ENCODE results near the gene MYO3A.

DNA sequence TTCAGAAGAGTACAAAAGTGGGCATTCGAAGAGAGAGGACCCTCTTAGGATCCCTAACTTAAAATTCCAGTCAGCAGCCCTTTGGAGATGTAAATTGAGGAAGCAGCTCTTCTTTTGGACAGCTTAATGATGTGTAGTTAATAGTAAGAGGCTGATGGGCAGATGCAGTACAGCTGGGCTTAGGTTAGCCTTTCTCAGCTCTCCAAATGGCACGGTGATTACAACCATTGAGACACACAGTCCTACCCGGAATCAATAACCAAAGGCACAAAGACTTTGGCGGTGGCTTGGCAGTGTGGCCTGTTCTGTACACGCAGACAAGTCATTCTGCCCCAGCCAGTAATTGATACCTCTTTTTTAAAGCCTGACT lies 309.3 kb downstream of the MYO3A start:
- TF ChIP-seq, protein P1, sequence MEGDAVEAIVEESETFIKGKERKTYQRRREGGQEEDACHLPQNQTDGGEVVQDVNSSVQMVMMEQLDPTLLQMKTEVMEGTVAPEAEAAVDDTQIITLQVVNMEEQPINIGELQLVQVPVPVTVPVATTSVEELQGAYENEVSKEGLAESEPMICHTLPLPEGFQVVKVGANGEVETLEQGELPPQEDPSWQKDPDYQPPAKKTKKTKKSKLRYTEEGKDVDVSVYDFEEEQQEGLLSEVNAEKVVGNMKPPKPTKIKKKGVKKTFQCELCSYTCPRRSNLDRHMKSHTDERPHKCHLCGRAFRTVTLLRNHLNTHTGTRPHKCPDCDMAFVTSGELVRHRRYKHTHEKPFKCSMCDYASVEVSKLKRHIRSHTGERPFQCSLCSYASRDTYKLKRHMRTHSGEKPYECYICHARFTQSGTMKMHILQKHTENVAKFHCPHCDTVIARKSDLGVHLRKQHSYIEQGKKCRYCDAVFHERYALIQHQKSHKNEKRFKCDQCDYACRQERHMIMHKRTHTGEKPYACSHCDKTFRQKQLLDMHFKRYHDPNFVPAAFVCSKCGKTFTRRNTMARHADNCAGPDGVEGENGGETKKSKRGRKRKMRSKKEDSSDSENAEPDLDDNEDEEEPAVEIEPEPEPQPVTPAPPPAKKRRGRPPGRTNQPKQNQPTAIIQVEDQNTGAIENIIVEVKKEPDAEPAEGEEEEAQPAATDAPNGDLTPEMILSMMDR (conservative IDR thresholded peaks at IDR 0.05; ENCODE audit: low read depth in 2 of 2) = no peak
- TF ChIP-seq EZH2phosphoT487 (IDR thresholded peaks at IDR 0.05; ENCODE audit: unreplicated experiment) = no peak
- TF ChIP-seq, protein P2, sequence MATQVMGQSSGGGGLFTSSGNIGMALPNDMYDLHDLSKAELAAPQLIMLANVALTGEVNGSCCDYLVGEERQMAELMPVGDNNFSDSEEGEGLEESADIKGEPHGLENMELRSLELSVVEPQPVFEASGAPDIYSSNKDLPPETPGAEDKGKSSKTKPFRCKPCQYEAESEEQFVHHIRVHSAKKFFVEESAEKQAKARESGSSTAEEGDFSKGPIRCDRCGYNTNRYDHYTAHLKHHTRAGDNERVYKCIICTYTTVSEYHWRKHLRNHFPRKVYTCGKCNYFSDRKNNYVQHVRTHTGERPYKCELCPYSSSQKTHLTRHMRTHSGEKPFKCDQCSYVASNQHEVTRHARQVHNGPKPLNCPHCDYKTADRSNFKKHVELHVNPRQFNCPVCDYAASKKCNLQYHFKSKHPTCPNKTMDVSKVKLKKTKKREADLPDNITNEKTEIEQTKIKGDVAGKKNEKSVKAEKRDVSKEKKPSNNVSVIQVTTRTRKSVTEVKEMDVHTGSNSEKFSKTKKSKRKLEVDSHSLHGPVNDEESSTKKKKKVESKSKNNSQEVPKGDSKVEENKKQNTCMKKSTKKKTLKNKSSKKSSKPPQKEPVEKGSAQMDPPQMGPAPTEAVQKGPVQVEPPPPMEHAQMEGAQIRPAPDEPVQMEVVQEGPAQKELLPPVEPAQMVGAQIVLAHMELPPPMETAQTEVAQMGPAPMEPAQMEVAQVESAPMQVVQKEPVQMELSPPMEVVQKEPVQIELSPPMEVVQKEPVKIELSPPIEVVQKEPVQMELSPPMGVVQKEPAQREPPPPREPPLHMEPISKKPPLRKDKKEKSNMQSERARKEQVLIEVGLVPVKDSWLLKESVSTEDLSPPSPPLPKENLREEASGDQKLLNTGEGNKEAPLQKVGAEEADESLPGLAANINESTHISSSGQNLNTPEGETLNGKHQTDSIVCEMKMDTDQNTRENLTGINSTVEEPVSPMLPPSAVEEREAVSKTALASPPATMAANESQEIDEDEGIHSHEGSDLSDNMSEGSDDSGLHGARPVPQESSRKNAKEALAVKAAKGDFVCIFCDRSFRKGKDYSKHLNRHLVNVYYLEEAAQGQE (IDR thresholded peaks at IDR 0.05; ENCODE audit: unreplicated experiment) = no peak
- no peak for TF ChIP-seq POLR2AphosphoS5 (IDR thresholded peaks at IDR 0.05; ENCODE audit: low read depth)
